HK-2 (cell line): ENCODE results near the gene FARP1.
"Not testable (repeated sequence)": the region's sequence is repeated elsewhere in the genome, so short reads cannot be mapped to it uniquely, and the experiment has no call there.

Experiments used
- DNase-seq: peaks from one replicate; pipeline ENCODE4 v3.0.0-alpha.2; 2018; ENCODE audit not compliant: unreplicated experiment

The FARP1 gene

GRCh38 chr13:98396071-98396710 lies 253.3 kb downstream of the FARP1 start:
- DNase-seq, result no peak

- no peak for DNase-seq
Measured at GRCh38 chr13:98397221-98397620, 254.3 kb downstream of the FARP1 start.

- no peak for DNase-seq
Measured at GRCh38 chr13:98397861-98398260, 255.0 kb downstream of the FARP1 start.

GRCh38 chr13:98398581-98398980 lies 255.7 kb downstream of the FARP1 start:
- no peak for DNase-seq

GRCh38 chr13:98399756-98400155 lies 256.9 kb downstream of the FARP1 start:
- no peak for DNase-seq

- DNase-seq, result no peak
Measured at GRCh38 chr13:98401934-98402333, 259.0 kb downstream of the FARP1 start.

GRCh38 chr13:98403076-98403475 lies 260.2 kb downstream of the FARP1 start:
- no peak for DNase-seq

- DNase-seq, result no peak
Measured at GRCh38 chr13:98405107-98405571, 262.2 kb downstream of the FARP1 start.

- DNase-seq, result no peak
Measured at GRCh38 chr13:98405690-98406344, 262.9 kb downstream of the FARP1 start.

- DNase-seq, result no peak
Measured at GRCh38 chr13:98406427-98406826, 263.5 kb downstream of the FARP1 start.

- no peak for DNase-seq
Measured at GRCh38 chr13:98406971-98407370, 264.1 kb downstream of the FARP1 start.

- DNase-seq, result no peak
Measured at GRCh38 chr13:98407575-98407974, 264.7 kb downstream of the FARP1 start.

- no peak for DNase-seq
Measured at GRCh38 chr13:98409281-98409680, 266.4 kb downstream of the FARP1 start.

GRCh38 chr13:98410612-98411011 lies 267.7 kb downstream of the FARP1 start:
- DNase-seq, result no peak

GRCh38 chr13:98411013-98411412 lies 268.1 kb downstream of the FARP1 start:
- DNase-seq, result no peak

GRCh38 chr13:98411617-98412265 lies 268.8 kb downstream of the FARP1 start:
- DNase-seq, result no peak

- DNase-seq, result not testable (repeated sequence)
Measured at GRCh38 chr13:98413278-98413677, 270.4 kb downstream of the FARP1 start.

GRCh38 chr13:98413796-98414195 lies 270.9 kb downstream of the FARP1 start:
- DNase-seq, result no peak

- no peak for DNase-seq
Measured at GRCh38 chr13:98415326-98416070, 272.6 kb downstream of the FARP1 start.

- DNase-seq, result no peak
Measured at GRCh38 chr13:98416408-98416807, 273.5 kb downstream of the FARP1 start.

GRCh38 chr13:98419786-98420553 lies 277.1 kb downstream of the FARP1 start:
- no peak for DNase-seq
